KMS-11 (cell line): ENCODE data around the gene KRTAP10-10.

ENCODE experiments used
- H2AFZ ChIP-seq: fragments of 200-600 bp; sonication (generic); 2 replicates; pipeline ENCODE4 v1.6.1; 2016; ENCODE audit warnings: antibody characterized with exemption, mixed run types, low read depth
- H3K27ac ChIP-seq: fragments of 200-600 bp; sonication (generic); 2 replicates; pipeline ENCODE4 v1.6.1; 2016; ENCODE audit warnings: mild to moderate bottlenecking, mixed run types
- H3K27me3 ChIP-seq: fragments of 200-600 bp; sonication (generic); 2 replicates; pipeline ENCODE4 v1.6.1; 2017; ENCODE audit warnings: mild to moderate bottlenecking, low read depth, mixed run types, moderate library complexity; ENCODE audit not compliant: insufficient read depth
- H3K36me3 ChIP-seq: fragments of 200-600 bp; sonication (generic); 2 replicates; pipeline ENCODE4 v1.6.1; 2017; ENCODE audit warnings: mild to moderate bottlenecking, mixed run types; ENCODE audit not compliant: insufficient read depth
- H3K4me1 ChIP-seq: fragments of 200-600 bp; sonication (generic); 2 replicates; pipeline ENCODE4 v1.6.1; 2016; ENCODE audit warnings: mild to moderate bottlenecking, low read depth, mixed run types; ENCODE audit not compliant: poor library complexity, severe bottlenecking
- H3K4me2 ChIP-seq: fragments of 200-600 bp; sonication (generic); 2 replicates; pipeline ENCODE4 v1.7.0; 2016; ENCODE audit warnings: mild to moderate bottlenecking, mixed run types
- H3K4me3 ChIP-seq: fragments of 200-600 bp; sonication (generic); IDR thresholded peaks from 2 replicates; pipeline ENCODE4 v1.6.1; 2017; ENCODE audit warnings: low read depth, low read length, mixed read lengths; ENCODE audit not compliant: insufficient read depth
- H3K79me2 ChIP-seq: fragments of 200-600 bp; sonication (generic); 2 replicates; pipeline ENCODE4 v1.6.1; 2016; ENCODE audit warnings: low read depth, mixed run types; ENCODE audit not compliant: insufficient read depth
- H3K9ac ChIP-seq: fragments of 200-600 bp; sonication (generic); 2 replicates; pipeline ENCODE4 v1.6.1; 2016; ENCODE audit warnings: mild to moderate bottlenecking, mixed run types
- H4K20me1 ChIP-seq: fragments of 200-600 bp; sonication (generic); 2 replicates; pipeline ENCODE4 v1.6.1; 2016; ENCODE audit warnings: mild to moderate bottlenecking, mixed run types; ENCODE audit not compliant: insufficient read depth
- TF ChIP-seq, protein P1 (sequence below): fragments of 200-600 bp; sonication (generic); conservative IDR thresholded peaks from 2 replicates; pipeline ENCODE4 v1.6.1; 2017; ENCODE audit warnings: low read depth, mild to moderate bottlenecking, antibody characterized with exemption, low read length, moderate library complexity, mixed read lengths

The KRTAP10-10 gene

GRCh38 chr21:44601596-44602462 lies 35.3 kb upstream of the KRTAP10-10 start:
- Histone ChIP-seq H3K79me2 (no peaks in the 10 kb centered on the region), H3K9ac (no peak overlapping the region), H3K4me2 (no peak overlapping the region), H4K20me1 (no peaks in the 10 kb centered on the region), H3K4me3 (no peak overlapping the region), H2AFZ (no peak overlapping the region), H3K36me3 (no peaks in the 10 kb centered on the region), H3K27ac (no peak overlapping the region), H3K4me1 (no peaks in the 10 kb centered on the region), H3K27me3 (peaks cover 51% of the 10 kb centered on the region; the same call in 1 of the 2 replicates)
- TF ChIP-seq, protein P1, sequence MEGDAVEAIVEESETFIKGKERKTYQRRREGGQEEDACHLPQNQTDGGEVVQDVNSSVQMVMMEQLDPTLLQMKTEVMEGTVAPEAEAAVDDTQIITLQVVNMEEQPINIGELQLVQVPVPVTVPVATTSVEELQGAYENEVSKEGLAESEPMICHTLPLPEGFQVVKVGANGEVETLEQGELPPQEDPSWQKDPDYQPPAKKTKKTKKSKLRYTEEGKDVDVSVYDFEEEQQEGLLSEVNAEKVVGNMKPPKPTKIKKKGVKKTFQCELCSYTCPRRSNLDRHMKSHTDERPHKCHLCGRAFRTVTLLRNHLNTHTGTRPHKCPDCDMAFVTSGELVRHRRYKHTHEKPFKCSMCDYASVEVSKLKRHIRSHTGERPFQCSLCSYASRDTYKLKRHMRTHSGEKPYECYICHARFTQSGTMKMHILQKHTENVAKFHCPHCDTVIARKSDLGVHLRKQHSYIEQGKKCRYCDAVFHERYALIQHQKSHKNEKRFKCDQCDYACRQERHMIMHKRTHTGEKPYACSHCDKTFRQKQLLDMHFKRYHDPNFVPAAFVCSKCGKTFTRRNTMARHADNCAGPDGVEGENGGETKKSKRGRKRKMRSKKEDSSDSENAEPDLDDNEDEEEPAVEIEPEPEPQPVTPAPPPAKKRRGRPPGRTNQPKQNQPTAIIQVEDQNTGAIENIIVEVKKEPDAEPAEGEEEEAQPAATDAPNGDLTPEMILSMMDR, result no peak

DNA sequence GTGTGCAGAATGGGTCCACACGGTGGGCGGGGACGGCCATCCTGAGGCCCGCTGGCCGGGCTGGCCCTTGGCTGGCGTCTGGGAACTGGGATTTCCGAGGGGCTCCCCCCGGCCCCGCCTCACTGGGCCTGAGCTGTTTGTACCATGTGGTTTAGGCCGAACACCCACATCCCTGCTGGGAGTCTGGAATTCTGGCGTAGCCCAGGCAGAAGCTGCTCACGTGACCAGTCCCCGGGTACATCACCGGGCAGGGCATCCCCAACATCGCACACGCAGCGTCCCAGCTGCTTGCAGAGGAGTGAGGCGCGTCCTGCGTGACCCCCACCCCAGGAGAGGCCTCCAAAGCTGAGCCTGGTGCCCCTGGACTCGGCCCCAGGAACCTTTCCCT lies 34.7 kb upstream of the KRTAP10-10 start:
- H3K27me3 ChIP-seq, result peaks cover 45% of the 10 kb centered on the region; the same call in 1 of the 2 replicates
- H3K79me2 ChIP-seq, result no peaks in the 10 kb centered on the region
- no peak overlapping the region for H2AFZ ChIP-seq
- H4K20me1 ChIP-seq, result no peaks in the 10 kb centered on the region
- H3K4me2 ChIP-seq, result no peak overlapping the region
- no peak overlapping the region for H3K9ac ChIP-seq
- TF ChIP-seq, protein P1, result no peak
- H3K4me1 ChIP-seq, result no peaks in the 10 kb centered on the region
- no peak overlapping the region for H3K4me3 ChIP-seq
- no peak overlapping the region for H3K27ac ChIP-seq
- H3K36me3 ChIP-seq, result no peaks in the 10 kb centered on the region

GRCh38 chr21:44603109-44603875 lies 33.9 kb upstream of the KRTAP10-10 start:
- H3K27ac ChIP-seq, result no peak overlapping the region
- H3K4me1 ChIP-seq, result no peaks in the 10 kb centered on the region
- TF ChIP-seq, protein P1, result no peak
- no peak overlapping the region for H3K9ac ChIP-seq
- H3K4me2 ChIP-seq, result no peak overlapping the region
- no peak overlapping the region for H3K4me3 ChIP-seq
- no peaks in the 10 kb centered on the region for H3K36me3 ChIP-seq
- H4K20me1 ChIP-seq, result no peaks in the 10 kb centered on the region
- H2AFZ ChIP-seq, result no peak overlapping the region
- peaks cover 38% of the 10 kb centered on the region; the same call in 1 of the 2 replicates for H3K27me3 ChIP-seq
- no peaks in the 10 kb centered on the region for H3K79me2 ChIP-seq

GRCh38 chr21:44603911-44604310 lies 33.2 kb upstream of the KRTAP10-10 start:
- Histone ChIP-seq H3K36me3 (no peaks in the 10 kb centered on the region), H3K9ac (no peak overlapping the region), H3K27me3 (peaks cover 31% of the 10 kb centered on the region; the same call in 1 of the 2 replicates), H3K79me2 (no peaks in the 10 kb centered on the region), H3K27ac (no peak overlapping the region), H3K4me2 (no peak overlapping the region), H4K20me1 (no peaks in the 10 kb centered on the region), H2AFZ (no peak overlapping the region), H3K4me3 (no peak overlapping the region), H3K4me1 (no peaks in the 10 kb centered on the region)
- TF ChIP-seq, protein P1, result no peak
